ENCODE results near the gene KIF21A.

- no peak for TF ChIP-seq EZH2 (IDR thresholded peaks at IDR 0.05)
- no peak for TF ChIP-seq JUND (IDR thresholded peaks at IDR 0.05)
- no peak for TF ChIP-seq ZNF274 (IDR thresholded peaks at IDR 0.05; ENCODE audit: low read depth, low read length)
- no peak for TF ChIP-seq RAD21 (IDR thresholded peaks at IDR 0.05; ENCODE audit: low read depth)
- no peak for TF ChIP-seq CTCF (IDR thresholded peaks at IDR 0.05 in 2 of 3, conservative IDR thresholded peaks at IDR 0.05 in 1 of 3; ENCODE audit: borderline replicate concordance in 1 of 3, insufficient read depth in 1 of 3, low read depth in 2 of 3, low read length in 2 of 3)
- no peak for TF ChIP-seq REST (IDR thresholded peaks at IDR 0.05; ENCODE audit: low read depth)
- no peak for TF ChIP-seq TCF7L2 (IDR thresholded peaks at IDR 0.05; ENCODE audit: borderline replicate concordance, extremely low read depth, insufficient read depth, insufficient read length)
- no peak for TF ChIP-seq ZFX (IDR thresholded peaks at IDR 0.05)
- no peak for TF ChIP-seq POLR2A (IDR thresholded peaks at IDR 0.05; ENCODE audit: borderline replicate concordance, extremely low read depth, insufficient read depth, insufficient read length)
Observed at GRCh38 chr12:39348523-39348922, 94.4 kb downstream of the KIF21A start.

All from HCT116 (cell line).